Right atrium auricular region (tissue), 2 donors: ENCODE measurements around the gene ENTREP1. TPM values are rescaled to one million over a fixed set of nuclear protein-coding genes. Genes with fewer than 3 reads are reported as not detected.

ENCODE experiments used
- DNase-seq: peaks from one replicate; pipeline ENCODE4 v3.0.0-alpha.2; 2019; ENCODE audit warnings: low spot score
- H3K27ac ChIP-seq, 2 donors: fragments of 200-600 bp; sonication (generic); 1 replicate in 1 of 2; 2 replicates in 1 of 2; pipeline ENCODE4 v1.5.1; 2016 to 2019
- H3K27me3 ChIP-seq, 2 donors: fragments of 200-600 bp; sonication (generic); one replicate each; pipeline versions ENCODE4 v1.5.1 to v1.6.0; 2017 to 2019
- H3K36me3 ChIP-seq: fragments of 200-600 bp; sonication (generic); one replicate; pipeline ENCODE4 v1.5.1; 2016
- H3K4me1 ChIP-seq, 2 donors: fragments of 200-600 bp; sonication (generic); one replicate each; pipeline versions ENCODE4 v1.5.1 to v1.6.0; 2017 to 2019
- H3K4me3 ChIP-seq, 2 donors: fragments of 200-600 bp; sonication (generic); 1 replicate in 1 of 2; 2 replicates in 1 of 2; pipeline ENCODE4 v1.5.1; 2017 to 2019; ENCODE audit warnings: mild to moderate bottlenecking in 1 of 2, moderate library complexity in 1 of 2
- H3K9me3 ChIP-seq, 2 donors: fragments of 200-600 bp; sonication (generic); one replicate each; pipeline ENCODE4 v1.5.1; 2019
- total RNA-seq, 2 donors: library from RNA; depleted of rRNA; stranded (reverse); fragments of >200 nt; gene quantifications; one replicate each; pipeline ENCODE4 v1.1.0, GENCODE V29; 2016
- TF ChIP-seq, protein P1 (sequence below), 2 donors: fragments of 200-600 bp; sonication (generic); IDR thresholded peaks; one replicate each; pipeline ENCODE4 v1.5.1; 2019; ENCODE audit warnings: antibody characterized with exemption in 2 of 2

Gene ENTREP1, protein sequence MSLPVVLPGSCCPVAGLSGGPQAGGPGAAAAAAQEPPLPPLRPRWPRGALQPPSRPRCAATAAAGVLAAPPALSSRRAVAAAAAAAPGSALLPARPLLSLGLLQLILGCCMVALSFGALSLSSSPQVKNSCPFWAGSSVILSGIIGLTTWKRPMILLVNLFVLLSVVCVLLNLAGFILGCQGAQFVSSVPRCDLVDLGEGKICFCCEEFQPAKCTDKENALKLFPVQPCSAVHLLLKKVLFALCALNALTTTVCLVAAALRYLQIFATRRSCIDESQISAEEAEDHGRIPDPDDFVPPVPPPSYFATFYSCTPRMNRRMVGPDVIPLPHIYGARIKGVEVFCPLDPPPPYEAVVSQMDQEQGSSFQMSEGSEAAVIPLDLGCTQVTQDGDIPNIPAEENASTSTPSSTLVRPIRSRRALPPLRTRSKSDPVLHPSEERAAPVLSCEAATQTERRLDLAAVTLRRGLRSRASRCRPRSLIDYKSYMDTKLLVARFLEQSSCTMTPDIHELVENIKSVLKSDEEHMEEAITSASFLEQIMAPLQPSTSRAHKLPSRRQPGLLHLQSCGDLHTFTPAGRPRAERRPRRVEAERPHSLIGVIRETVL
- total RNA-seq = 10 to 100 TPM; 12.1 to 16.2 TPM

DNA sequence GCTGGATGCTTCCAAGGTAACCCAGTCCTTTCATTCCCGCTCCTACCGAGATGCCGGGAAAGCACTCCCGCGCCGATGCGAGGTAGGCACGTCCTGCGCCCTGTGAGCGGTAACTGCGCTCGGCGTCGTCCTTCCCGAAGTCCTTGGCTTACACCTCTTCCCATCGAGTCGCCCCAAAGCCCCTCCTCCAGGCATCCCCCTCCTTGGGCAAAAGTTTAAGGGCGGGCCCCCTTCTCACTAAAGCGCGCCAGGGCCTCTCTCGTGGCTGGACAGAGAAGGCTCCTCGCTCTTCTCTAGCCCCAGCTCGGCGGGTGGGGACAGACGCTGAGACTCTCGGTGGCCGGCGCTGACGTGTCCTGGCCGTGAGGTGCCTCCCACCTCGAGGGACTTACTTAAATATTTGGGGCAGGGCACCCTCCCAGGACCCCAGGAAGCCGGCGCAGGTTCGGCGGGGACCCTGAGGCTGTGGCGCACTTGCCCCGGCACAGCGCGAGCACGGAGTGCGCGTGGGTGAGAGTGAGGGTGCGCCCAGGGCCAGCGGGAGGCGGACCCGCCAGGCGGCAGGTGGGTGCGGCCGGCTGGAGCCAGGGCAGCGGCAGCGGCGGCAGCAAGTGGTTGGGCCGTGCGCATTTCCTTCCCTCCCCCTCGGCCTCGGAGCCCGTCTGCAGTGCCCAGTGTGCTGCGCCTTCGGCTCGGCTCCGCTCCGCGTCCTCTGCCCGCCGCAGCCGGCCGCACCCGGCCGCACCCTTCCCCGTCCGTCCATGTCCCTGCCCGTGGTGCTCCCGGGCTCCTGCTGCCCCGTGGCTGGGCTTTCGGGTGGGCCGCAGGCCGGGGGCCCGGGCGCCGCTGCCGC is at the start of gene ENTREP1:
TSS of gene ENTREP1 (plus strand) at position 667 of the 853 bp plus-strand sequence. CDS start at position 762, 95 bp downstream.
- Histone ChIP-seq H3K27ac (peak within 1 kb of the TSS; percentile 80 to 88), H3K36me3 (no peaks in the 10 kb centered on the region), H3K4me3 (peak within 1 kb of the TSS; percentile 61 to 64), H3K9me3 (no peaks in the 10 kb centered on the region), H3K4me1 (peaks cover 0 to 8% of the 10 kb centered on the region in 2 donors), H3K27me3 (no peaks in the 10 kb centered on the region)
- no peak for DNase-seq
- TF ChIP-seq, protein P1, sequence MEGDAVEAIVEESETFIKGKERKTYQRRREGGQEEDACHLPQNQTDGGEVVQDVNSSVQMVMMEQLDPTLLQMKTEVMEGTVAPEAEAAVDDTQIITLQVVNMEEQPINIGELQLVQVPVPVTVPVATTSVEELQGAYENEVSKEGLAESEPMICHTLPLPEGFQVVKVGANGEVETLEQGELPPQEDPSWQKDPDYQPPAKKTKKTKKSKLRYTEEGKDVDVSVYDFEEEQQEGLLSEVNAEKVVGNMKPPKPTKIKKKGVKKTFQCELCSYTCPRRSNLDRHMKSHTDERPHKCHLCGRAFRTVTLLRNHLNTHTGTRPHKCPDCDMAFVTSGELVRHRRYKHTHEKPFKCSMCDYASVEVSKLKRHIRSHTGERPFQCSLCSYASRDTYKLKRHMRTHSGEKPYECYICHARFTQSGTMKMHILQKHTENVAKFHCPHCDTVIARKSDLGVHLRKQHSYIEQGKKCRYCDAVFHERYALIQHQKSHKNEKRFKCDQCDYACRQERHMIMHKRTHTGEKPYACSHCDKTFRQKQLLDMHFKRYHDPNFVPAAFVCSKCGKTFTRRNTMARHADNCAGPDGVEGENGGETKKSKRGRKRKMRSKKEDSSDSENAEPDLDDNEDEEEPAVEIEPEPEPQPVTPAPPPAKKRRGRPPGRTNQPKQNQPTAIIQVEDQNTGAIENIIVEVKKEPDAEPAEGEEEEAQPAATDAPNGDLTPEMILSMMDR (IDR thresholded peaks at IDR 0.05) = peak in 1 of 2 donors; percentile 39

DNA sequence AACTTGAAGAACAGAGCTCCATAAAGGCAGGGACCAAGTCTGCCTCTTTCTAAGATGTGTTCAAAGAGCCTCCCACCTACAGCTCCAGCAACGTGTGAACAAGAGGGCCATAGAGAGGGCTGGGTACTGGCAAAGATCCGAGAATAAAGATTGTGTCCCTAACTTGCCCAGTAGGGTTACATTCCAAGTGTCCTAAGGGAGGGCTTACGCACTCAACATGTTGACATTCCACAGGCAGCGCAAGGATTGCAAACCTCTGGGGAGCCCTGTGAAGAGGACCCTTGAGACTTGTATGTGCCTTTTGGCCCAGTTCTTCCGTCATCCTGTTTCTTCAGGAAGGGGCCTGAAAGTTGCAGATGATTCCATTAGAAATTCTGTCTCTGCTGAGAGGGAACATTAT is 48.2 kb upstream of the ENTREP1 start:
- TF ChIP-seq, protein P1 (IDR thresholded peaks at IDR 0.05) = no peak
- Histone ChIP-seq H3K4me3 (no peak overlapping the region), H3K9me3 (peaks cover 0 to 5% of the 10 kb centered on the region in 2 donors), H3K4me1 (peaks cover 0 to 4% of the 10 kb centered on the region in 2 donors), H3K36me3 (no peaks in the 10 kb centered on the region), H3K27me3 (no peaks in the 10 kb centered on the region), H3K27ac (no peak overlapping the region)
- no peak for DNase-seq

DNA sequence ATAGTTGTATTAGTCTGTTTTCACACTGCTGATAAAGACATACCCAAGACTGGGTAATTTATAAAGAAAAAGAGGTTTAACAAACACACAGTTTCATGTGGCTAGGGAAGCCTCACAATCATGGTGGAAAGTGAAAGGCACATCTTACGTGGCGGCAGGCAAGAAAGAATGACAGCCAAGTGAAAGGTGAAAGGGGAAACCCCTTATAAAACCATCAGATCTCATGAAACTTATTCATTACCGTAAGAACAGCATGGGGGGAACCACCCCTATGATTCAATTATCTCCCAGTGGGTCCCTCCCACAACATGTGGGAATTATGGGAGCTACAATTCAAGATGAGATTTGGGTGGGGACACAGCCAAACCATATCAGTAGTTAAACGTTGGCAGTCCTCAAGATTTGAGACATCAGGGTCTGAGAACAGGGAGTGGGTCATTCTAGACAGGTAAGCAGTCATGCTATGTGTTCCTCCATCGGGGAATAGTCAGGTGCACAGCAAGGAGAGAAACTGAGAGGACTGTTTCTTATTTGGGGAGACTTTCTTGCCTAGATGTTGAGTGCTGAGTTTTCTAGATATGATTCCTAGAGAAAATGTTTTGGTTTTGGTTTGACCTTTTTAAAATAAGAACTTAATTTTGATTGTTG is 45.8 kb upstream of the ENTREP1 start:
- TF ChIP-seq, protein P1 (IDR thresholded peaks at IDR 0.05) = no peak
- Histone ChIP-seq H3K4me1 (no peaks in the 10 kb centered on the region), H3K9me3 (peaks cover 0 to 5% of the 10 kb centered on the region in 2 donors), H3K4me3 (no peak overlapping the region), H3K27me3 (no peaks in the 10 kb centered on the region), H3K36me3 (no peaks in the 10 kb centered on the region), H3K27ac (no peak overlapping the region)
- no peak for DNase-seq

DNA sequence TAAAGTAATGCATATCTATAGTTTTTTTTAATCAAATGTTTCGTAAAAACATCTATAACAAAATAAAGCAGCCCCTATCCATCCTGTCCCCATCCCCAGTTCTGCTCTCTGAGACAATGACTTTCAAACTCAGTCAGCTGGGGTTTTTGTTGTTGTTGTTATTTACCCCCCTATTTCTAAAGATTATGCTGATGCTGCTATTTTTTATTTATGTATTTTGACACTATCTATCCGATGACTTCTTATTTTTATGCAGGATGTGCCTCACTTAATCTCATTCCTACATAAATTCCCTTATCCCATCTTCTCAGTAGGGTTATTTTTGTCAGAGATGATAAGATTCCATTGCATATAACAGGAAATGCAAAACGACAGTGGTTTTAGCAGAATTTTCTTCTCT is 45.3 kb upstream of the ENTREP1 start:
- H3K9me3 ChIP-seq = peaks cover 0 to under 1% of the 10 kb centered on the region in 2 donors
- H3K4me1 ChIP-seq = no peaks in the 10 kb centered on the region
- no peak for DNase-seq
- no peaks in the 10 kb centered on the region for H3K27me3 ChIP-seq
- H3K27ac ChIP-seq = no peak overlapping the region
- TF ChIP-seq, protein P1 (IDR thresholded peaks at IDR 0.05) = no peak
- H3K4me3 ChIP-seq = no peak overlapping the region
- H3K36me3 ChIP-seq = no peaks in the 10 kb centered on the region

DNA sequence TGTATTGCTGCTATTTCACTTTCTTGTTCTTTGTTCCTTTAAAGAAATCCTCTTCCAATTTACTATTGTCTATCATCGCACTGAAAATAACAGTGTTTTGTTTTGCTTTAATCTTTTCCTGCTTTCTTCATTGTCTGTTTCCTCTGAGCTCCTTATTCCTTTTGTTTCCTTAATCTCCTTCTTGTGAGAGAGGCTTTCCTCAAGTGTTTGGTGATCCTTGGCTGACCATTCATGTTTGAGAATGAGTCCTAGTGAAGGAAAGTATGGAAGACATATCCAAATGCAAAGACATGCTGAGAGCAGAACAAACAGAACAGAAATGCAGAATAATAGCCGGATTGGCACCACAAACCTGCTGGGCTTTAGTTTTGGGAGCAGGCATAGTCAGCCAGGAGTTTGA is 42.0 kb upstream of the ENTREP1 start:
- Histone ChIP-seq H3K4me3 (no peak overlapping the region), H3K9me3 (no peaks in the 10 kb centered on the region), H3K4me1 (no peaks in the 10 kb centered on the region), H3K36me3 (no peaks in the 10 kb centered on the region), H3K27ac (no peak overlapping the region), H3K27me3 (no peaks in the 10 kb centered on the region)
- DNase-seq = no peak
- TF ChIP-seq, protein P1 (IDR thresholded peaks at IDR 0.05) = no peak
